HG03175 (cell line): Measurements from ENCODE around the gene CPB2.

Experiments used
- ATAC-seq: cut with Tn5 transposase; IDR thresholded peaks from one replicate; pipeline ENCODE4 v1.9.1; 2021; ENCODE audit warnings: mild to moderate bottlenecking, moderate library complexity; ENCODE audit not compliant: unreplicated experiment

Gene CPB2

DNA sequence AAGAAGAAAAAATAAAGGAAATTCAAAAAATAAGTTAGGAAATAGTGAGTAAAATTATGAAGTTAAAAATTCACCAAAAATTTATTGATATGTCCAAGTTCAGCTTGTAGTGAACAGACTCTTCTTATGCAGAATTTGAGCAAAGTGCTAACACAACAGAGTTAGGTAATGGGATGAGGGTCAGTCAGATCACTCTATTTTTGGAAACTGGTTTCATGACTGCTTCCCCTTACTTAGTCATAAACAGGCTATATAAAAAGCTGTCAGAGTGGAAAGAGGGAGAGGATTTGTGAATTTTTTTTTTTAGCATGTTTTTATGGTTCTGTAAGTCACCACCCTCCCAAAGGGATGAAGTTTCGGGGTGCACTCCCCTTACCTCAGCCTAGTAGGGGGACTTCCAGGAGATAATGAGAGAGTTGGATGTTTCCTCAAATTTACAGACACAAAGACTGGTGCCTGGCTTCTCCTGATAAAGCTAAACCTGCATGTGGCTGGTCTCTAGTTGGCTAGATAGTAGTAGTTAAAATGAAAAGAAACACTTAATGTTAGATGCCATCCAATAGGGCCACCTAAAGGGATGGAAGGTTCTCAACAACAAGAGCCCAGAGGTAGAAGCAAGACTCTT, 4.5 kb downstream of the CPB2 start:
- peak; percentile 45 for ATAC-seq

DNA sequence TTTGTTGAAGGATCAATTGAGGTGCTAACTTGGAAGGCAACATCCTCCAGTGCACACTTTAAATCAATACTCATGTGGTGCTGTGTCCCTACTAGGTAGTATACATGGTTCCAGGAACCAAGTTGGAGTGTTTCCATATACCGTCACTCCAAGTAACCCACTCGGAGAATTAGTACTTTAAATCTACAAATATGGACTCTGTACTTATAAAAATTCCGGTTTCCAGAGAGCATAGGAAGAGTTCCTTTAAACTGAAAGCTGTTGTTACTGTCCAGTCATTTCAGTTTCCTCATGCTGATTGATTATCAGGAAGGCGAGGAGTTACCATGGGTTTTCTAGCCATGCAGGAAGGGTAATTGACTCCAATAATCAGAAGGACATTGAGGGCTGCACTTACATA, 7.2 kb downstream of the CPB2 start:
- ATAC-seq, result no peak

GRCh38 chr13:46097015-46097414, 7.8 kb downstream of the CPB2 start:
- ATAC-seq, result no peak

DNA sequence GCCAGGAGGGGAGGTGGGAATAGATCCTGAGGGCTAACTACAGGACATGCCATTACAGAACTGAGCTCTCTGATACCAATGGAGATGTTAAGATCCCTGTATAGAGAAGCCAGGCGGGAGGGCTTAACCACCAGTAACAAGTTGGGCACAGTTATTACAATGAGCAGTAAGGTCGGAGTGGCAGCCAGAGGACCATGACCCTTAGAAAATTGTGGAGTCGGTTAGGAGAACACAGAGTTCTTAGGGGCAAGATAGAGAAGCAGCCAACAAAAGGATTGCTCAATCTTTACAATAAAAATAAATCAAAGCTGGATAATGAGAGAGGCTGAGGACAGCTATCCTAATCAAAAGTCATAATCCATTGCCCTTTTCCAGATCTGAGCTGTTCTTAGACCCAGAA, 10.4 kb downstream of the CPB2 start:
- ATAC-seq, result no peak

DNA sequence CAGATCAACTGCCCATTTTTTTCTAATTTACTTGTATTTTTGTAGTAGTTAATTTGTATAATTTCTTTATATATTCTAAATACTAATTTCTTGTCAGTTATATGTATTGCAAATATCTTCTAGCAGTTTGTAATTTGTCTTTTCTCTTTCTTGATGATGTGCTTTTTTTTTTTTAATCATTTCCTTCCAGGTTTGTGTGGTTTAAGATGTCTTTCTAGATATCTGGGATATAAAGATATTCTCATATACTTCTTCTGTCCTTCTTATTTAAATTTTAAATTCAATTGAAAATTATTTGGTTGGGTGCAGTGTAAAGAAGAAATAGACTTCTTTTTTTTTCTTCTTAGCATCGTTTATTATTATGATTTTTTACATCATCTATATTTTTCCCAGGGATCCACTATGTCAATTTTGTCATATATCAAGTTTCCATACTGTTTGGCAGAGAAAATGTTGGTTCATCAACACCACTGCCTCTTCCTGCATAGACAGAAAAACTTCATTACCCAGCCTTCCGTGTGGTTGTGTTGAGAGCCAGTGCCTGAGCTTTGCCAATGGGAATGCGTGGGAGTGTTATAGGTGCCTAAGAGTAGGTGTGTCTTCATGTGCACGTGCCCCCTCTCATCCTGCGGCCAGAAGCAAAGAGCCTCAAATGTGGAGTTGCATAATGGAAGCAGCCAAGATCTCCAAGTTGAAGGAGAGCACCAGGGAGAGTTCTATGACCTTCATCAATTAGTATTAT, 15.8 kb downstream of the CPB2 start:
- ATAC-seq, result no peak

DNA sequence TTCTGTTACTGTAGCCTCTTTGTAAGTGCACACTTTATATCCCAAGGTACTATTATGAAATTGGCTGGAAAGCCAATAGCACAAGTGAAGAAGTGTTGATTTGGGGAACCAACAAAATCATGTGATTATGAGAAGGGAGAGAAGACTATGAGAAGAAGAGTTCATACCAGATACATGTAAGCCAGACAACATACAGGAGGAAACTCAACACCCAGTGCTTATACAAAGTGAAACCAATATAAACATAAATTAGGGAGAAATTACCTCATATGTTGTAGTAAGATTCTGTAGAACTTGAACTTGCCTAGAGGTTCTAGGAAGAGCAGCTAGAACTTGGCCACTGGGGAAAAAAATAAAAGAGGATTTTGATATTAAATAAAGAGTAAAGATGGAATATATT, 17.4 kb downstream of the CPB2 start:
- no peak for ATAC-seq

- ATAC-seq, result no peak
Measured at GRCh38 chr13:46086985-46087384, 17.8 kb downstream of the CPB2 start.

DNA sequence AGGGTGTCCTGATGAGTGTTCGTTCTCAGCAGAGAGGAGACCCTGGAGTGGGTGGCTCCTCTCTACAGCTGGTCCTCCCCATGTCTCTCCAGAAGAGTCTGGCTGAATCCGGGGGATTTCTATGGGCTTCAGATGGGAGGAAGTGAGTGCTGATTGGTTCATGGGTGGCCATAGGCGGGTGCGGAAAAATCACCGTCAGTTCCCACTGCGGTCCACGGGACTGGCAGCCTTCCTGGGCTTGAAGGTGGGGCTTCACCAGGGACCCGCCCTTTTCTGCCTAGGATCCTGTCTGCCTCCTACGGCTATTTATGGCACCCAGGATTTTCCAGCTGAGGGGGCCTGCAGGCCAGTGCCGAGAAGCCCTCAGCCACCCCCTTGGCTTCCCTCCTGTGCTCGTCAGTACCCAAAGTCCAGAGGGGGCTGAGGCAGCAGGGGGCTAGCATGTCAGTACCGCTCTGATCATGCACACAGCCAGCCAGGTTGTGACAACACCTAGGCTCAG, 18.4 kb downstream of the CPB2 start:
- no peak for ATAC-seq

DNA sequence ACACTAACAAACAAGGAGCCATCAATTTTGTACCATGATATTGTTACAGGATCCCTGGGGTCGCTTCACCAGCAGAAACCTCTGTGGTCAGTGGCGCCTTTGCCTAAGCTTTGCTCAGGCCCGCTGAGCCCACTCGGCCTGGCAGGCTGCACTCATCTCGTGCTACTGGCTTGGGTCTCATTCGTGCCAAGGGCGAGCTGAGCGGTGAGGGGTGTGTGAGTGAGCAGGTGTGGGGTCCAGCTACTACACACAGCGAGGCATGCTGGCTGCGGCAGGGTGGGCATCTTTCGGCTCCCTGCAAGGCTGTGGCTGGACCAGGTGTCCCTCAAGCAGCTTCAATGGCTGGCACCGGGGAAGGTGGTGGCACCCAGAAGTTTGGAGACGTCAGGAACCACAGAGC, 19.1 kb downstream of the CPB2 start:
- no peak for ATAC-seq

GRCh38 chr13:46082324-46082723, 22.5 kb downstream of the CPB2 start:
- no peak for ATAC-seq

DNA sequence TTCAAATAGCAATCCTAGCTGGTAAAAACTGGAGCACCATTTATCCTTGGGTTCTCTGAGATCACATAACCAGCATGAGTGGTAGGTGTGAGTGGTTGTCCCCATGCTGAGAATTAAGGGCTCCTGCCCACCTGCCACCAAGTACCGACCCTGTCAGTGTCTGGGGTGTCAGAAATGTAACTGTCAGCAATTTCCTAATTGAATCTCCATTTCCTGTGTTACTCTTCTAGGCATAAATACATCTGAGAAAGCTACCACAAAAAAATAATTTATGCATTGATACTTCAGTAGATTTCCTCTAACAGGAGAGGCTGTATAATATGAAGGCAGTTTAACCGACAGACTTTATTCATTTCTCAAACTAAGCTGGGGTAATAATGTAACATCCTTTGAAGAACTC, 25.1 kb downstream of the CPB2 start:
- ATAC-seq, result no peak

GRCh38 chr13:46077265-46077664, 27.6 kb downstream of the CPB2 start:
- no peak for ATAC-seq

- no peak for ATAC-seq
Measured at GRCh38 chr13:46076827-46077226, 28.0 kb downstream of the CPB2 start.

- no peak for ATAC-seq
Measured at GRCh38 chr13:46075811-46076210, 29.0 kb downstream of the CPB2 start.

- ATAC-seq, result peak; percentile 92
Measured at GRCh38 chr13:46071590-46072249, 33.1 kb downstream of the CPB2 start.

GRCh38 chr13:46063292-46063691, 41.5 kb downstream of the CPB2 start:
- no peak for ATAC-seq

DNA sequence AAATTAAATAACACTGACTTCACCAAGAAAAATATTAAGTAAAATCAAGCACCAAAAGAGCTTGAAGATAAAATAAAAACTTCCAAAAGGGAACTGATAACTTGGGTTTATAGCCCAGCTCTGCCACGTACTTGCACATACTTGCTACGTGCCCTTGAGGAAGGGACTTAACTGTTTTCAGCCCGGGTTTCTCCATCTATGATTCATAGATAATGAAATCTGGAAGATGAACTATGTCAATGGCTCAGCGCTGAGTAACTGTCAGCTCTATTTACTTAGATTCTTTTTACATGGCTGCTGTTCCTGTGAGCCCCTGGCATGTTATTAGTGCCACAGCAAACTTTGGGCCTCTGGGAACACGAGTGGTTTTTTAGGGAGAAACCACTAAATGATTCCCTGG, 42.6 kb downstream of the CPB2 start:
- ATAC-seq, result no peak

DNA sequence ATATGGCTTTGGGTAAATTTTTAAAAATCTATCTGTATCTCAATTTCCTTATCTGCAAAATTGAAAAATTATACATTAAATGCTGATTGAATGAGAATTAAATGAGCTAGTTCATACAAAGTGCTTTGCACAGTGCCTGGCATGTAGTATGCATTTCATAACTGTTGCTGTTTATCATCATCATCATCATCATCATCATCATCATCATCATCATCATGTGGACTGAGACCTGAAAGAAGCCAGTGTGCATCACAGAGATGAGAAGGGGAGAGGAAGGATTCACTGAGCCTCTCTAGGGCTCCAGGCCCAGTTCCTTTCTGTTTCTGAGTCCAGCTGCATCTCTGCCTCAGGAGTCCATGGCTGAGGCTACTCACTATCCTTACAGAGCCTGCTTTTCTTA, 45.4 kb downstream of the CPB2 start:
- no peak for ATAC-seq

- ATAC-seq, result no peak
Measured at GRCh38 chr13:46058268-46058667, 46.6 kb downstream of the CPB2 start.

GRCh38 chr13:46057256-46058015, 47.4 kb downstream of the CPB2 start:
- ATAC-seq, result no peak
